Mucosa of gallbladder (tissue), 1 donor: ENCODE data around the gene MORN1. TPM values are rescaled to one million over a fixed set of nuclear protein-coding genes. Genes with fewer than 3 reads are reported as not detected.
"Not testable (repeated sequence)": the region's sequence is repeated elsewhere in the genome, so short reads cannot be mapped to it uniquely, and the experiment has no call there.

Experiments
- DNase-seq: peaks from one replicate; pipeline ENCODE4 v3.0.0-alpha.2; 2020; ENCODE audit warnings: low spot score
- total RNA-seq: library from RNA; stranded (reverse); gene quantifications from one replicate; pipeline ENCODE4 v1.2.1, GENCODE V29; 2021
- donor health status: DM: no; HTN: no; CAD: no.

Gene MORN1
- total RNA-seq, 1 donor from 2014 or later = 24.4 TPM

GRCh38 chr1:2339206-2340085 lies 51.9 kb downstream of the MORN1 start:
- no peak for DNase-seq

GRCh38 chr1:2337501-2337900 lies 53.9 kb downstream of the MORN1 start:
- no peak for DNase-seq

- DNase-seq = no peak
These were observed 54.3 kb downstream of the MORN1 start for GRCh38 chr1:2337081-2337480.

- no peak for DNase-seq
These were observed 54.9 kb downstream of the MORN1 start for GRCh38 chr1:2336499-2336898.

GRCh38 chr1:2335721-2336455 lies 55.5 kb downstream of the MORN1 start:
- DNase-seq = no peak

GRCh38 chr1:2334883-2335534 lies 56.3 kb downstream of the MORN1 start:
- no peak for DNase-seq

- no peak for DNase-seq
These were observed 57.0 kb downstream of the MORN1 start for GRCh38 chr1:2334366-2334765.

- not testable (repeated sequence) for DNase-seq
These were observed 59.8 kb downstream of the MORN1 start for GRCh38 chr1:2331580-2331979.

GRCh38 chr1:2331200-2331544 lies 60.2 kb downstream of the MORN1 start:
- DNase-seq = no peak

GRCh38 chr1:2330519-2331199 lies 60.7 kb downstream of the MORN1 start:
- DNase-seq = peak; percentile 55

GRCh38 chr1:2330035-2330434 lies 61.3 kb downstream of the MORN1 start:
- DNase-seq = no peak

- no peak for DNase-seq
These were observed 62.5 kb downstream of the MORN1 start for GRCh38 chr1:2328676-2329455.

- no peak for DNase-seq
These were observed 63.5 kb downstream of the MORN1 start for GRCh38 chr1:2327841-2328240.

GRCh38 chr1:2327162-2327561 lies 64.2 kb downstream of the MORN1 start:
- not testable (repeated sequence) for DNase-seq

GRCh38 chr1:2326524-2326923 lies 64.8 kb downstream of the MORN1 start:
- no peak for DNase-seq

- no peak for DNase-seq
These were observed 66.6 kb downstream of the MORN1 start for GRCh38 chr1:2324553-2325366.

GRCh38 chr1:2323451-2323974 lies 67.8 kb downstream of the MORN1 start:
- no peak for DNase-seq

- DNase-seq = no peak
These were observed 68.7 kb downstream of the MORN1 start for GRCh38 chr1:2322581-2323211.

- peak; percentile 69 for DNase-seq
These were observed 69.2 kb downstream of the MORN1 start for GRCh38 chr1:2322065-2322571.
